ENCODE measurements around the gene AOAH. TPM values are rescaled to one million over a fixed set of nuclear protein-coding genes. Genes with fewer than 3 reads are reported as not detected.

AOAH gene
- total RNA-seq, 6 experiments from 2014 or later = not detected

DNA sequence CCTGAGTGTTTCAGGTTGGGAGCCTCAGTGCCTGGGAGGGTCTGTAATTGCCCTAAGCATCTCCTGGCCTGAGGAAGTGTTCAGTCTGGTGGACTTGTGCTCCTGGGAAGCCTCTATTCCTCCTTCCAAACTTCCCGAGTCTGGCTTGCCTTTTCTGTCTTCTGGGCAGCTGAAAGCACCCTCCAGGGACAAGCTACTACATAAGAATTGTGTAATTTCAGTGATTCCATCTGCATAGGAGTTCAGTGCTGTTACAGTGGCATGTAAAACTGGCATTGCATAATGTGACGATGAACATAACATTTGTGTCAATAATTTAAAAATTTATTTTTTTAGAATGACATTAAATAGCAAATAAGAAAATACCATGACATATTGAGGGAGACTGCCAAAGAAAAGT lies 109.3 kb downstream of the AOAH start:
- Mint-ChIP-seq H3K4me1 (ENCODE audit: low read depth) (no peaks in the 10 kb centered on the region; the same call in 1 of the 2 replicates), H3K9me3 (no peaks in the 10 kb centered on the region), H3K36me3 (ENCODE audit: low read depth) (no peaks in the 10 kb centered on the region), H3K27ac (no peak overlapping the region), H3K27me3 (ENCODE audit: insufficient read depth) (peaks cover 2% of the 10 kb centered on the region; the same call in 1 of the 2 replicates), H3K4me3 (no peak overlapping the region)
- TF ChIP-seq, protein P1, sequence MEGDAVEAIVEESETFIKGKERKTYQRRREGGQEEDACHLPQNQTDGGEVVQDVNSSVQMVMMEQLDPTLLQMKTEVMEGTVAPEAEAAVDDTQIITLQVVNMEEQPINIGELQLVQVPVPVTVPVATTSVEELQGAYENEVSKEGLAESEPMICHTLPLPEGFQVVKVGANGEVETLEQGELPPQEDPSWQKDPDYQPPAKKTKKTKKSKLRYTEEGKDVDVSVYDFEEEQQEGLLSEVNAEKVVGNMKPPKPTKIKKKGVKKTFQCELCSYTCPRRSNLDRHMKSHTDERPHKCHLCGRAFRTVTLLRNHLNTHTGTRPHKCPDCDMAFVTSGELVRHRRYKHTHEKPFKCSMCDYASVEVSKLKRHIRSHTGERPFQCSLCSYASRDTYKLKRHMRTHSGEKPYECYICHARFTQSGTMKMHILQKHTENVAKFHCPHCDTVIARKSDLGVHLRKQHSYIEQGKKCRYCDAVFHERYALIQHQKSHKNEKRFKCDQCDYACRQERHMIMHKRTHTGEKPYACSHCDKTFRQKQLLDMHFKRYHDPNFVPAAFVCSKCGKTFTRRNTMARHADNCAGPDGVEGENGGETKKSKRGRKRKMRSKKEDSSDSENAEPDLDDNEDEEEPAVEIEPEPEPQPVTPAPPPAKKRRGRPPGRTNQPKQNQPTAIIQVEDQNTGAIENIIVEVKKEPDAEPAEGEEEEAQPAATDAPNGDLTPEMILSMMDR (IDR thresholded peaks at IDR 0.05) = no peak
- DNase-seq = no peak

DNA sequence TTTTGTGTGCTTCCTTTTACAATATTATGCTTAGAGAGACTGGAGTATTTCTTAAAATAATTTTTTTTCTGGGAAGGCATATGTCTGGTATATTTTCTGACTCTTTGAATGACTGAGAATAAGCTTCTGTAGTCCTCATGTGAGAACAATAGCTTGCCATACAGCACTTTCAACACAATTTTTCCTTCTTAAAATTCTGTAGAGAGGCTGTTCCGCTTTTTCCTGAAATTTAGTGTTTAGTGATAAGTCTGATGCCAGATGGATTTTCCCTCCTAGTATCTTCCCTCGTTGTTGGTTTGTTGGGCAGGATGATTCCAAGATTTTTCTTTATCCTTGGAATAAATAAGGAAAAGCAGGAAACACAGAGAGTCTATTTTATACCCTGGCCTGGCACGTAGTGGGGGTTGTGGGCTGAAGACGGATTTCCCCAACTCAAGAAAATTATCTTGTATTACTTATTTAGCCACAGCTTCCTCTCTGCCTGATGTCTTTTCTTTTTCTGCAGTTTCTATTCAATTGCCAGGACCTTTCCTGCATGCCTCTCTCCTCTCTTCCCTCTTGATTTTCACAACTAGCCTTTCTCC lies 111.2 kb downstream of the AOAH start:
- TF ChIP-seq, protein P1 (IDR thresholded peaks at IDR 0.05) = no peak
- H3K9me3 Mint-ChIP-seq = no peaks in the 10 kb centered on the region
- no peak for DNase-seq
- no peak overlapping the region for H3K27ac Mint-ChIP-seq
- no peaks in the 10 kb centered on the region for H3K36me3 Mint-ChIP-seq (ENCODE audit: low read depth)
- H3K27me3 Mint-ChIP-seq (ENCODE audit: insufficient read depth) = peaks cover 2% of the 10 kb centered on the region; the same call in 1 of the 2 replicates
- no peaks in the 10 kb centered on the region for H3K4me1 Mint-ChIP-seq (ENCODE audit: low read depth)
- no peak overlapping the region for H3K4me3 Mint-ChIP-seq

DNA sequence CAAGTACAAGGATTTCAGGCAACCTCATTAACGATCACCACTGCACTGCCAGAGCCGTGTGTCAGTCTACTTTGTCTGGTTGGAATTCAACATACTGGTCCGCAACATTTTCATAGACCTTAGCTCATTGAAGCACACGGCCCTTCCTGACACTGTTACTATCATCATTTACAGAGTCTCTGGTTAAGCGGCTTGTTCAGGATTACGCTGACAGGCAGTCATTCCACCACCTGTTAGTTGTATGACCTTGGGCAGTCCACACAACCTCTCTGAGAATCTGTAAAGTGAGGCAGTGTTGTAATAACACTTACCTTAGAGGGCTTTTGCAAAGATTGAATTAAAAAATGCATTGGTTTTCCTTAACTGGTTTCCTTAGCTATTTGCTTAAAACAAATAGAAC lies 112.6 kb downstream of the AOAH start:
- H3K27ac Mint-ChIP-seq = no peak overlapping the region
- H3K4me1 Mint-ChIP-seq (ENCODE audit: low read depth) = no peaks in the 10 kb centered on the region
- H3K4me3 Mint-ChIP-seq = no peak overlapping the region
- no peaks in the 10 kb centered on the region for H3K9me3 Mint-ChIP-seq
- TF ChIP-seq, protein P1 (IDR thresholded peaks at IDR 0.05) = no peak
- peaks cover 4% of the 10 kb centered on the region; the same call in 1 of the 2 replicates for H3K27me3 Mint-ChIP-seq (ENCODE audit: insufficient read depth)
- no peaks in the 10 kb centered on the region for H3K36me3 Mint-ChIP-seq (ENCODE audit: low read depth)
- DNase-seq = no peak

DNA sequence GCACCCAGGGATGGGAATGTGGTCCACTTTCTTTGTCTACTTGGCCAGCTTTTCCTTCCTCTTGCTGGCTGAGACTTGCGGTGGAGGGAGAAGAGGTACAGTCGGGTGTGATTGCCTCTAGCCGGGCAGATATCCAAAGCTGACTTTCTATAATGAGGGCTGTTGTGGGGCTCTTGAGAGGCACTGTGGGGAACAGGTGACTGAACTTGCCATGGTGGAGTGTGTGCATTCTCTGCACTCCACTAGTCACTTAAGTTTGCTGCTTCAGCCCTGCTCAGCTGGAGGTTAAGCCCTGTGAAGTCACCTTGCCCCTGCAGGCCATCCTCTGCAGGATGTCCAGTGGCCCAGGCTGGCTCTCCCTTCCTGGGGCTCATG lies 116.6 kb downstream of the AOAH start:
- Mint-ChIP-seq H3K36me3 (ENCODE audit: low read depth) (no peaks in the 10 kb centered on the region), H3K4me1 (ENCODE audit: low read depth) (no peaks in the 10 kb centered on the region), H3K27ac (no peak overlapping the region), H3K9me3 (no peaks in the 10 kb centered on the region), H3K4me3 (no peak overlapping the region), H3K27me3 (ENCODE audit: insufficient read depth) (peaks cover 4% of the 10 kb centered on the region)
- DNase-seq = no peak
- TF ChIP-seq, protein P1 (IDR thresholded peaks at IDR 0.05) = no peak

DNA sequence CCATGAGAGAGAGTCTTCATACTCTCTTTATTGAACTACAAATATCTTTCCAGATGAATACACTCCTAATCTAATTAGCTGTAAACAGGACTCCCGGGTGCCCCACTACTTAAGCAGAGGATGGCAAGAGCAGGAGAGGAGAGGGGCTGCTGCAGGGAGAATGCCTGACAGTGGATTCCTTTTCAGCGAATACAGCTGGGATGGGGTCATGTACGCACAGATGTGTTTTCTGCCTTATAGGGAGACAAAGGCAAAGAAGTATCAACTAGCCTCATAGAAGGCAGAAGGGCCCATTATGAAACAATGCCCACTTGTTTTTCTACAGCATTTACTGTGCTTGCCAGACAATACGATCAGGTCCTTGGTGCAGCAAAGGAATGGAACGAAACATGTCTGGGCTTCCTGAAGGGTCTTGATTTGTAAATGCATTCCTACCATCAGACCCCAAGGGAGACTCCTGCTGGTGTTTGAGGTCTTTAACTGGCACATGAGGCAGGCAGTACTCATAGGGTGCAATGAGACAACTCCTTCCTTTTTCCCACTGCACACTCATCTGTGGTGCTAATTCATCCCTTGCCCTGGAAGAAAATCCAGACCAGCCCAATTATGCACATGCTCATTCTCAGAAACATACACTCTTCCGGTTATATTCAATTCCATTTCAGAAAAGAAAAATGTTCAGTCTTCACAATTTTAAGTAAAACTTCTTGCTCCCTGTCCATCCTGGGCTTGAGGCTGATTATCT lies 117.1 kb downstream of the AOAH start:
- Mint-ChIP-seq H3K4me3 (no peak overlapping the region), H3K9me3 (no peaks in the 10 kb centered on the region), H3K36me3 (ENCODE audit: low read depth) (no peaks in the 10 kb centered on the region), H3K27me3 (ENCODE audit: insufficient read depth) (peaks cover 4% of the 10 kb centered on the region), H3K27ac (no peak overlapping the region), H3K4me1 (ENCODE audit: low read depth) (no peaks in the 10 kb centered on the region)
- no peak for DNase-seq
- TF ChIP-seq, protein P1 (IDR thresholded peaks at IDR 0.05) = no peak

All from HFFc6 (cell line).